HG02840 (cell line): ENCODE data around the gene FAM193B.

Source experiments
- ATAC-seq: cut with Tn5 transposase; IDR thresholded peaks from one replicate; pipeline ENCODE4 v1.9.1; 2021; ENCODE audit warnings: mild to moderate bottlenecking, moderate library complexity, moderate number of reproducible peaks; ENCODE audit not compliant: unreplicated experiment, low FRiP score

Gene FAM193B

GRCh38 chr5:177503351-177504085 is 50.8 kb downstream of the FAM193B start:
- ATAC-seq, result no peak

DNA sequence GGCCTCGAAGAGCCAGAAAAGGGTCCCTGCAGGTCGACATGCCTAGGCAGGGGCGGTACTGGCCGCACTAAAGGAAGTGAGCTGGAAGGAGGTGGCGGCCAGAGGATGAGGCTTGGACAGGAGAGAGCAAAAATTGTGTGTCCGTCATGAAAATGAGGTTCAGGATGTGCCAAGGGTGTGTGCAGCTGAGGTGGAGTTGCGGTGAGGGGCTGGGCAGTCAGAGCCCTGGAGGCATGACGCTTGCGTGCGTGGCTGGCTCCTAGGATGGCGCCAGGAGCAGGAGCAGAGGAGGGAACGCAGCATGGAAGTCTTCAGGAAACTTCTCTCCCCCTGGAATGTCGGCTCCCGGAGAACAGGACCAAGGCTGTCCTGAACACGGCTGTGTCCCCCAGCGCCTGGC is 51.5 kb downstream of the FAM193B start:
- ATAC-seq, result no peak

- ATAC-seq, result no peak
These were observed 52.3 kb downstream of the FAM193B start for GRCh38 chr5:177501874-177502678.

- no peak for ATAC-seq
These were observed 53.5 kb downstream of the FAM193B start for GRCh38 chr5:177500685-177501522.

DNA sequence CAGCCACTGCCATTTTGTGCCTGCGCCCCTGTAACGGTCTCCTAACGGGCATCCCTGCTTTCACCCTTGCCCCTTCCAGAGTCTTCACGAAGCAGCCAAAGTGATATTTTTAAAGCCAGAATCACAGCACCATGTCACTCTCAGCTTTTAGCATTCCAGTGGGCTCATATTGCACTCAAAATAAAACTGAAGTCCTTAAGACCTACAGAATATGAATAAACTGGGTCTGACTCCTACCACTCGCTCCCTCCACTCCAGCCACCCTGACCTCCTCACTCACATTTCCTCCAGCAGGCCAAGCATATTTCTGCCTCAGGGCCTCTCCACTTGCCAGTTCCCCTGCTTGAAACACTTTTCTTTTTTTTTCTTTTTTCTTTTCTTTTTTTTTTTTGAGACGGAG is 54.5 kb downstream of the FAM193B start:
- ATAC-seq, result no peak

- ATAC-seq, result no peak
These were observed 56.2 kb downstream of the FAM193B start for GRCh38 chr5:177498013-177498787.

DNA sequence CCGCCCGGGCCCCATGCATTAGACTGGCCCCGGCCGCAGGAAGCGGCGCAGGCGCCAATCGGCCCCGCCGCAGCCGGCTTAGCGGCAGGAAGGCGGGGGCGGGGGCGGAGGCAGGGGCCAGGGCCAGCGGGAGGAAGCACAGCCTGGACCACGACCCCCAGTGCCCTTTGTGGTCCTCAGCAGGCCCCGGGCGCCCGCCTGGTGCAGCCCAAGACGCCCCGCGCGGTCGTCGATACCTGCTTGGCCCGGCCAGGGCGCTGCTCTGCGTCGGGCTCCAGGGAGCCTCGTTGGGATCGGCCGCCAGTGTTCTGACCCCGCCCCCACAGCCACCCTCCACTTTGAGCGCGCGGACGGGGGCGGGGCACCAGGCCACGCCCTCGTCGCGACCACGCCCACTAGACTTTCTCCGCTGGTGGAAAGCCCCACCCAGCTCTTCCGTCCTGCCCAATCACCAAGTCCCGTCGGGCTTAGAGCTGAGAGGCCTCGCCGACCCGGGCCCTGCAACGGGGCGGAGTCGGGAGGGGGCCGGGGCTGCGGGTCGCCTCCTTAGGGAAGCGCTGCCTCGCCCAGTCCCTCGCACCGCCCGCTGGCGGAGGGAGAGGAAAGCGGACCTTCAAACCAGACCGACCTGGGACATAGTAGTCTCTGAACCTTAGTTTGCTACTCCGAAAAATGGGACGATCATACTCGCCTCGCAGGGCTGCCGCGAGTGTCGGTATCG is 56.9 kb downstream of the FAM193B start, which contains the start of gene PDLIM7:
Gene PDLIM7 (minus strand): TSS at position 313 of the 721 bp plus-strand sequence. CDS start 1,092 bp downstream, outside the sequence.
- peak; percentile 72 for ATAC-seq

DNA sequence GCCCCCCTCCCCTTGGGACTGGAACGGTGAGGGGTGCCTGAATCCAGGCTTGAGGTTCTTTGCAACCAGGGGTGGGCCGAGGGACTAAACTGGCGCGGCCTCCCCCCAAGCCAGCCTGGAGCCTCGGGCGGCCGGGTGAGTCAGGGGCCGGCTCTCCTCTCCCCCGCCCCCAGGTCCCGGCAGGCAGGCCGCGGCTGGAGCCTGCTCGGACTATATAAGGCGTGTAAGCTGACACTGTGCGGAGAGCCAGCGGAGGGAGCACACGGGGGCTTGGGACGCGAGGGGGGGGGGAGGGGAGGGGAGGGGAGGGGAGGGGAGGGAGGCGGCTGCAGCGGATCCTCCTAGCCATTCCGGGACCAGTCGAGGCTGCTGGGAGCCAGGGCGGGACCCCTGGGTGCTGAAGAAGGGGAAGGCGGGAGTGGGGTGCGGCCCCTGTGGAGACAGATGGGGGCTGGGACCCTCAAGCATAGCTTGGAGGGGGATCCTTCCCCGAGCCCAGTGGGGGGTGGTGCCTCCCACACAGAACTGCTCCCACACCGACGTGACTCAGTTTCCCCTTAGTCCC is 57.6 kb downstream of the FAM193B start:
- no peak for ATAC-seq

DNA sequence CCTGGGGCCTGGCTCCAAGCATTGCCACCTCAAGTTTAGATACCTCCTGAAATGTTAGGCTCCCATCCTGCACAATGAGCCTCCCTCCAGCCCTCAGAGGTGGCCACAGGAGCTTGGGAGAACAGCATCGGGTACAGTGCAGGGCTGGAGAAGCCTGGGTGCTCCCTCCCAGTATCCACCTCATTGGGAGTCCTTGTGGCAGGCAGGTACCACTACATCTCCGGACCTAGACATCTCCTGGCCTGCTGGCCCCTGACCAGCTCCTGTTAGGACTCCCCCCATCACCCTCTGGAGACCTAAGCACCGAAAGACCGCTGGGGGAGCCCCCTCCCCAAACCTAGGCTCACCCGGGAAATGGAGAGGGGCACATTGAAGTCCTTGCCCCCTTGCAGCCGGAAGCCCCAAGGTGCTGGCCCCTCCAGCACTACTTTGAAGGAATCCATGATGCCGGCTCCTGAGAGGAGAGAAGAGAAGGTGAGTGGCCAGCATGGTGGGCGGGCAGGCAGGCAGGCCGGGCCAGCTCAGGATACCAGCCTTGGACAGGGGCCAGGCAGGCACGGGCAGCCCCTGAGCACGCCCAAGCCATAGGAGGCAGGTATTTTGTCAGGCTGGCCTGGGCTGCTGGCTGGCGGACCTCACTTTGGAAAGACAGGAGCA is 58.2 kb downstream of the FAM193B start:
- no peak for ATAC-seq

DNA sequence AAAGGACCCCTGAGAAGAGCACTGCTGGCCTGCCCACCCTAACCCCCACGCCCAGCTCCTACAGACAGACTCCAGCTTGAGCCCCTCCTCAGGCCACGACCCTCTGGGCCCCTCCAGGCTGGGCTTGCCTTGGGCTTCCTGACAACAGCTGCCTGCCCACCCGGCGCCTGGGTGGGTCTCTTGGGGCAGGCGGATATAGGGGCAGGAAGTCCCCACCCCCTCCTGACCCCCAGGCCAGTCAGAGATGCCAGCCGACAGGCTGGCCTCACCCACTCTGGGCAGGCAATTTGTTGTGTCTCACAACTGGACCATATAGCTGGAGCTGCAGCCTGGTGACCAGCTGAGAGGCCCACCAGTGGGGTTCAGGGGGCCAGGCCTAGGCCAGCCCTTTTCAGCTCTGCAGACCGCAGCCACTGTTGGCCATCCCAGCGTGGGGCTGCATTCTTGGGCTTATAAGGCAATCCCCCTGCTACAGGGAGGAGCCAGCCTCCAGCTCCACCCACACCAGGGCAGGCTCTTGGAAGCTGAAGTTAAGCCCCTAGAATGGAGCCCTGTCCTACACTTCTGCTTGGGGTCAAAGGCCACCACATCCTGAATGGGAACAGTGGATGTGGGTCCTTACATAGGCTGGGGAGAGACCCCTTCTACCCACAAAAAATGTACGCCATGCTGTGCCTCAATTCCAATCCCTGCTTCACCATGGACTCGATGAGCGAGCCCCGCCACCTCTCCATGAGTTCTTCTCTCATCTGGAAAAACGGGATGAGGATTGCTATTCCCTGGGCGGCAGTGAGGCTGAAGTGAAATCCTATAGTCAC is 58.9 kb downstream of the FAM193B start:
- ATAC-seq, result no peak

DNA sequence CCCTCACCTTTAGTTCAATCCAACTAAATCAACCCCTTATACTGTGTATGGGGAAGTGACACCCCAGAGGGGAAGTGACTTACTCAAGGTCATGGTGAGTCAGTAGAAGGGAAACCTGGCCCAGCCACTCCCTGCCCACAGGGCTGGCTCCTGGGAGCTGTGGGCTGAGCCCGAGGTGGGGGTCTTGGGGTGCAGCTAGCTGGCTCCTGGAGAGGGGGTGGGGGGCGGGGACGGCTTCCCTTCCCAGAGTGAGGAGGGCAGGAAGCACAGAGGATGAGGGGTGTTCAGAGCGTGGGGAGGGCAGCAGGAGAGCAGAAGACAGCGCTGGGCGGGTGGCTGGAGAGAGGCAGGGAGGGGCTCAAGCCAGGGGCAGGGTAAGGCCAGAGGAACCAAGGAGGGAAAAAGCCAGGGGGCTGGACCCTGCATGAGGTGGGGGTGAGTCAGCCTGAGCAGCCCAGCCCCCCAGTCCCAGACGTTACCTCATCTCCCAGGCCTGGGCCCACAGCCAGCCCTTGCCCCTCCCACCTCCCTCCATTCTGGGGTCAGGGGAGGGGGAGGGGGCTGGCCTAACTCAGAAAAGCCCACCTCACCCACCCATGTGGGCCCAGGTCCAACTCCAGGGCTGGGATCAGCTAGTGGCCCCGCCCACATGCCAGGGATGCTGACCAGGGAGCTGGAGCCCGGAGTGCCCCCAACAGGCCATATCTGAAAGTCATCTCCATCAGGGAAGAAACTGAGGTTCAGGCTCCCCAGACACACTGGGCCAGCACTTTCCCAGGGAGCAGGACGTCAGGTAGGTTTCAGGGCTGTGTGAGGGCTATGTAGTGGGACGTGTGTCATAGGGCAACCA is 59.8 kb downstream of the FAM193B start:
- no peak for ATAC-seq

DNA sequence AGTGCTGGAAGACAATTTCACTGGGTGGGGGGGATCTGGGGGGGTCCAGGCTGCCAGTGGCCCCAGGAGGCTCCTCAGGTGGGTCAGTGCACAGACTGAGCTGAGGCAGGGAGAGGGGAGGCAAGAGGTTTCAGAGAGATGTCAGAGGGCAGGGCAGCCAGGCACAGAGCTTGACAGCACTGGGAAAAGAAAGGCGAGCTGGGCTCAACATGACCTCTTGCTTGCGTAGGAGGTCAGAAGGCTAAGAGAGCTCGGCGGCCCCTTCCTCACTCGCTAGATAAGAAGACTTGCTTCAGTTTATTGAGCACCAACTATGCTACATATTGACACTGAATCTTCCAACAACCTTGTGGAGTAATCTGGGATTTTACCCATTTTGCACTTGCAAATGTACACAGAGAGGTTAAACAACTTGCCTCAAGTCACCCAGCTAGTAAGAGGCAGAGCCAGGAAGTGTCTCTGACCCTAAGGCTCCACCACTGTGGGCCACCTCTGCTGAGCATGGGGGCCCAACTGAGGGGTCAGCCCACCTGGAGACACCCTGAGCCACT is 60.5 kb downstream of the FAM193B start:
- ATAC-seq, result no peak

DNA sequence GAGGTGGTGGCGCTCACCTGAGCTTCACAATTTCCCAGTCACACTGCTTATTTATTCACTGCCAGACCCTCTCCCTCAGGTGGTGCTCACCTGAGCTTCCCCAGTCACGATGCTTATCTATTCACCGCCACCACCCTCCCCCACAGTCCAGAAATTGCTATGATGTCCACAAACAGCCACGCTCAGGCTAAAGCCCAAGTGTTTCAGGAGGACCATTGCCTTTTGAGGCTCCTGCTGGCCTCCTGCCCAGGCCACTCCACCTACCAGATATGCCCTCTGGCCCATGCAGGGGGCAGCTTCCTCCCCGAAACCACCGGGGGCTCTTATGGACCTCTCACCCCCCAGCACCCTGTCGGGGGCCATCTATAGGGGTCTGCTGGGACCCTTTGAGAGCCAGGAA is 61.5 kb downstream of the FAM193B start:
- ATAC-seq, result no peak

GRCh38 chr5:177491983-177492746 is 62.2 kb downstream of the FAM193B start:
- no peak for ATAC-seq

GRCh38 chr5:177491429-177491945 is 62.9 kb downstream of the FAM193B start:
- no peak for ATAC-seq

- ATAC-seq, result no peak
These were observed 63.4 kb downstream of the FAM193B start for GRCh38 chr5:177490992-177491391.
